Prostate gland (tissue), 2 donors: ENCODE data around the gene WBP4.

Source experiments
- CTCF ChIP-seq, 4 experiments: fragments of 200-600 bp in 2 of 4; fragments of 450-650 bp in 2 of 4; sonication (generic) in 2 of 4; IDR thresholded peaks; 1 replicate in 3 of 4; 2 replicates in 1 of 4; pipeline ENCODE4 v1.5.1; 2016 to 2019; ENCODE audit warnings: antibody characterized with exemption in 4 of 4, mild to moderate bottlenecking in 2 of 4, moderate library complexity in 2 of 4
- POLR2A ChIP-seq: fragments of 450-650 bp; IDR thresholded peaks from one replicate; pipeline ENCODE4 v1.6.1; 2016; ENCODE audit warnings: antibody characterized with exemption, mild to moderate bottlenecking
- POLR2AphosphoS5 ChIP-seq: sonication (generic); formaldehyde crosslinking; IDR thresholded peaks from one replicate; pipeline ENCODE4 v1.6.1; 2017; ENCODE audit warnings: antibody characterized with exemption

DNA sequence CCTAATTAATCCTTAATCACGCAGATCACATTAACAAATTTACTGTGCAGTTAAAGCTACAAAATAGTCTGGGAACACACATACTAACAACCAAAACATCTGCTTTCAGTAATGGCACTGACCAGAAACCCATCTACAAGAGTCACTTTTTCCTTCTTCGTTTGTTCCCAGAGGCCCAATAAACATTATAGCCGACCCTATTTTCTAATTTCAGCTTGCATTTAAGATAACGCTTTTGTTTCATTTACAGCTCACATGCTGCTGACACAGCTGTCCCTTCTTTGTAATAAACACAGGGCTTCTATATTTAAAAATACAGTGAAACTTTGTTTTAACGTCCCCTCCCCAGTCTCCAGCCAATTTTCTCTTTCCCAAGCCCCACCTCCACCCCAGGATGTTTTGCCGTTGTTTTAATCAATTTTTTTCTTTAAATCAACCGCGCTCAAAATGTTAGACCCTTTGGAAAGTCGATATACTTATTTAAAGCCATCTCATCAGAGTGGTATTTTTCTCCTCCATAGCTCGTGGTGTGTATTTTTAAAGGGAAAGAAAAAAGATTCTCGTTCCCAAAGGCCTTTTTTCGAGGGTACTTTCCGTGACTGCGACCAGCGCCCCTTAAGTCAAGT, 1.7 kb upstream of the WBP4 start:
- no peak for TF ChIP-seq POLR2A
- no peak for TF ChIP-seq CTCF (IDR thresholded peaks at IDR 0.05)
- TF ChIP-seq POLR2AphosphoS5, result no peak
